ENCODE data around the gene IQCK. TPM values are rescaled to one million over a fixed set of nuclear protein-coding genes. Genes with fewer than 3 reads are reported as not detected.

IQCK gene
- total RNA-seq, 2 donors from 2014 or later, result 17.5 to 18.1 TPM

DNA sequence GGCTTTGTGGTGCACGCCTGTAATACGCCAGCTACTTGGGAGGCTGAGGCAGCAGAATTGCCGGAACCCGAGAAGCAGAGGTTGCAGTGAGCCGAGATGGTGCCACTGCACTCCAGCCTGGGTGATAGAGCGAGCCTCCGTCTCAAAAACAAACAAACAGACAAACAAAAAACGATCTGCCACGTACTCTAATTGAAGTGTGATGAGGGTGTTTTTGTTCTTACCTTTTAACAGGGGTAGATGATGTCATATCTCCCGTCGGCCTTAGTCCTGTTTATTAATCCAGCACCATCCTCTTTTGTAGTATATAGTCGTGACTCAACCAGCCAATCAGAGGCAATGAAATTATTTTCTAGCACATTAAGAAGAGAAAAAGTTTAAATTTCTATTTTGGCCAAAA lies 58.5 kb downstream of the IQCK start:
- Histone ChIP-seq H3K4me1 (ENCODE audit: control insufficient read depth in 1 of 2, low read depth in 2 of 2) (no peaks in the 10 kb centered on the region), H3K9me3 (no peaks in the 10 kb centered on the region), H3K27ac (no peak overlapping the region), H3K36me3 (no peaks in the 10 kb centered on the region), H3K27me3 (replicated peaks; ENCODE audit: insufficient read depth) (no peaks in the 10 kb centered on the region), H3K4me3 (no peak overlapping the region)
- TF ChIP-seq, protein P1, sequence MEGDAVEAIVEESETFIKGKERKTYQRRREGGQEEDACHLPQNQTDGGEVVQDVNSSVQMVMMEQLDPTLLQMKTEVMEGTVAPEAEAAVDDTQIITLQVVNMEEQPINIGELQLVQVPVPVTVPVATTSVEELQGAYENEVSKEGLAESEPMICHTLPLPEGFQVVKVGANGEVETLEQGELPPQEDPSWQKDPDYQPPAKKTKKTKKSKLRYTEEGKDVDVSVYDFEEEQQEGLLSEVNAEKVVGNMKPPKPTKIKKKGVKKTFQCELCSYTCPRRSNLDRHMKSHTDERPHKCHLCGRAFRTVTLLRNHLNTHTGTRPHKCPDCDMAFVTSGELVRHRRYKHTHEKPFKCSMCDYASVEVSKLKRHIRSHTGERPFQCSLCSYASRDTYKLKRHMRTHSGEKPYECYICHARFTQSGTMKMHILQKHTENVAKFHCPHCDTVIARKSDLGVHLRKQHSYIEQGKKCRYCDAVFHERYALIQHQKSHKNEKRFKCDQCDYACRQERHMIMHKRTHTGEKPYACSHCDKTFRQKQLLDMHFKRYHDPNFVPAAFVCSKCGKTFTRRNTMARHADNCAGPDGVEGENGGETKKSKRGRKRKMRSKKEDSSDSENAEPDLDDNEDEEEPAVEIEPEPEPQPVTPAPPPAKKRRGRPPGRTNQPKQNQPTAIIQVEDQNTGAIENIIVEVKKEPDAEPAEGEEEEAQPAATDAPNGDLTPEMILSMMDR (IDR thresholded peaks at IDR 0.05), result no peak
- no peak for ATAC-seq (ENCODE audit: insufficient number of reproducible peaks, low FRiP score, low read depth)
- DNase-seq (ENCODE audit: low spot score), result no peak

DNA sequence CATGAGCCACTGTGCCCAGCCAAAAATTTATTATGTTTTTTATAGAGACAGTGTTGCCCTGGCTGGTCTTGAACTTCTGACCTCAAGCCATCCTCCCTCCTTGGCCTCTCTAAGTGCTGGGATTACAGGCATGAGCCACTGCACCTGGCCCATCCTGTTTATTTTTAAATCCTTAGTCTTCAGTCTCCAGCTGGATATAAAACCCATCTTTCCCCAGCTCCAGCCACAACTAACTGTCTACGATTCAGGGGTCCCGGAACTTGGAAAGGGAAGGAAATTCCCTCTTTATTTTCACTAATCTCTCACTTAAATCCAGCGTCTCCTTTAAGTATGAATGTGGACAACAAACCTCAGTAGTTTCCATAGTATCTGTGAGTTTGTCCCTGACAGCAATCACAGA lies 62.2 kb downstream of the IQCK start:
- DNase-seq (ENCODE audit: low spot score), result no peak
- Histone ChIP-seq H3K27me3 (replicated peaks; ENCODE audit: insufficient read depth) (no peaks in the 10 kb centered on the region), H3K36me3 (no peaks in the 10 kb centered on the region), H3K4me3 (no peak overlapping the region), H3K9me3 (no peaks in the 10 kb centered on the region), H3K4me1 (ENCODE audit: control insufficient read depth in 1 of 2, low read depth in 2 of 2) (no peaks in the 10 kb centered on the region), H3K27ac (no peak overlapping the region)
- no peak for ATAC-seq (ENCODE audit: insufficient number of reproducible peaks, low FRiP score, low read depth)
- TF ChIP-seq, protein P1 (IDR thresholded peaks at IDR 0.05), result no peak

DNA sequence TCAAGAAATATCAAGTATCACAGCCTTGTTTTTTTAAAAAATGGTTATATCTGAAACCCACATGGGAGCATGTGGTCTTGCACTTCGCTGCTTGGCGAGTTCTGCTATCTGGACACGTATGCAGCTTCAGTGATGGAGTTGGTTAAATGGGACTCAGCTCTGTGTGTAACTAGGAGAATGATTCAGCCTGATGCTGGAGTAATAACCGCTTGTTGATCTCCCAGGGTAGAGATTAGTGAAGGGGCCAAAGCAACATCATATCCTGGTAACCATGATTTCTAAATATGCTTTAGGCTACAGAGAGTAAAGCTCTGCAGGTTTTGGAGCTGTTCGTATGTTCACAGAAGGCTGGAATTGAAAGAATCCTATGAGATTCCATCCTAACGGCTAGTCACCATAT lies 63.2 kb downstream of the IQCK start:
- Histone ChIP-seq H3K4me1 (ENCODE audit: control insufficient read depth in 1 of 2, low read depth in 2 of 2) (no peaks in the 10 kb centered on the region), H3K36me3 (no peaks in the 10 kb centered on the region), H3K27ac (no peak overlapping the region), H3K9me3 (no peaks in the 10 kb centered on the region), H3K27me3 (replicated peaks; ENCODE audit: insufficient read depth) (no peaks in the 10 kb centered on the region), H3K4me3 (no peak overlapping the region)
- no peak for ATAC-seq (ENCODE audit: insufficient number of reproducible peaks, low FRiP score, low read depth)
- TF ChIP-seq, protein P1 (IDR thresholded peaks at IDR 0.05), result no peak
- DNase-seq (ENCODE audit: low spot score), result no peak

DNA sequence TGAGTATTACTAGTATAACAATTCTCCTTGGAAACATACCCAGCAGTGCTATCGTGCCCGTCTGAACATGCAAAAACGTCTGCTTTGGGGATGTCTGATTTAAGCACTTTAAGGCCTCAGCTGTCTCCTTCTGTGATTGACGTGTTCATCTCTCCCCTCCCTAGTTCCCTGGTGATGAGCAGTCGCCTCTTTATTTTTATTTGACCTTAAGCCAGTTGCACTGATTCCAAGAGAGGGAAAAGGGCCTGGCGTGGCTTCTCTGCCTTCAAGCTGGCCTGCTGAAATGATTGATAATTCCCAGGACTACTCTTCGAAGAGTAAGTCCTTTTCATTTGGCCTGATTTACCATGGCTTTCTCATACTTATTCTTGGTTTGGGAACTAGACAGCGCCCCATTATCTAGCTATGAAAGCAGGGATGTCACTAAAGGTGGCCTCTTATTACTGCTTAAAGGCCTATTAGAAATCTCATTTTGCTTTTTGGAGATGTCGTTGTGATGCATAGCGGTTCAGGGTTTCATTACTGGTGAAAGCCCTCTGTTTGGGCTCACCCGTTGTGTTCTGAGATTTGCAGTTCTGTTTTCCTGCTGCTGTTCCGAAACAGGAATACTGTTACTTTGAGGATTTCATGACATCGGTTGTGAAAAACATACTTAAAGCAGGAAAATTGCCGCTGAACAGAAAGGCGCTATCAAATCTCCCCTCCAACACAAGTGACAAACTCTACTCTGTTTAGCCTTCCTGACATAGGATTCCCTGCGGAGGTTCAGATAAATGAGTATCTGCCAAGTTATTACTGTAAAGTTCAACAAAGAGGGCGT lies 65.5 kb downstream of the IQCK start:
- DNase-seq (ENCODE audit: low spot score), result no peak
- Histone ChIP-seq H3K4me3 (no peak overlapping the region), H3K4me1 (ENCODE audit: control insufficient read depth in 1 of 2, low read depth in 2 of 2) (no peaks in the 10 kb centered on the region), H3K36me3 (no peaks in the 10 kb centered on the region), H3K27me3 (replicated peaks; ENCODE audit: insufficient read depth) (no peaks in the 10 kb centered on the region), H3K9me3 (no peaks in the 10 kb centered on the region), H3K27ac (no peak overlapping the region)
- TF ChIP-seq, protein P1 (IDR thresholded peaks at IDR 0.05), result no peak
- no peak for ATAC-seq (ENCODE audit: insufficient number of reproducible peaks, low FRiP score, low read depth)

DNA sequence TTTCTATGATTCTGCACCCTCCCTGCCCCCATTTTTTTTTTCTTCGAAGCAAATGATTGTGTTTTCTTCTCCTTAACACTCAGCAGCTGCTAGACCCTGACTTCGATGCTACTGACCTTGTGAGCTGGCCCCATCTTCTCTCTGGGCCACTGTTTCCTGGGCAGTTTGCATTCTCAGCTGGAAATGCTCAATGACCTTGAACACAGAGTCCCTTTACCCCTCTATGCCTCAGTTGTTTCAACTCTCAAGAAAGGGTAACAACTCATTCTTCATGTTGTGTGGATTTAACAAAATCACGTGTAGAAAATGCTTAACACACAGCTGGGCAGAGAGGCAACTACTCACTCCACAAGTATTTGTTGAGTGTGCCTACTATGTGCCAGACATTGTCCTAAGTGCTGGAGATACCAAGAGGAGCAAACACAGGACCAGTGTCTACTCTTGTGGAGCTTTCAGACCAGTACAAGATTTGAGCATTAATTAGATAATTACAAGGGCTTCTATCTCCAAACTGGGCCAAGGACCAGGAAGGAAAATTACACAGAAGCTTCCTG lies 66.2 kb downstream of the IQCK start:
- H3K36me3 ChIP-seq, result no peaks in the 10 kb centered on the region
- no peak overlapping the region for H3K4me3 ChIP-seq
- H3K9me3 ChIP-seq, result no peaks in the 10 kb centered on the region
- ATAC-seq (ENCODE audit: insufficient number of reproducible peaks, low FRiP score, low read depth), result no peak
- H3K4me1 ChIP-seq (ENCODE audit: control insufficient read depth in 1 of 2, low read depth in 2 of 2), result no peaks in the 10 kb centered on the region
- H3K27me3 ChIP-seq (replicated peaks; ENCODE audit: insufficient read depth), result no peaks in the 10 kb centered on the region
- no peak overlapping the region for H3K27ac ChIP-seq
- DNase-seq (ENCODE audit: low spot score), result no peak
- TF ChIP-seq, protein P1 (IDR thresholded peaks at IDR 0.05), result no peak
